ENCODE data around the gene NAGPA.
A peak's percentile ranks its signal among the peaks of the same experiment; 100 is the strongest.

DNA sequence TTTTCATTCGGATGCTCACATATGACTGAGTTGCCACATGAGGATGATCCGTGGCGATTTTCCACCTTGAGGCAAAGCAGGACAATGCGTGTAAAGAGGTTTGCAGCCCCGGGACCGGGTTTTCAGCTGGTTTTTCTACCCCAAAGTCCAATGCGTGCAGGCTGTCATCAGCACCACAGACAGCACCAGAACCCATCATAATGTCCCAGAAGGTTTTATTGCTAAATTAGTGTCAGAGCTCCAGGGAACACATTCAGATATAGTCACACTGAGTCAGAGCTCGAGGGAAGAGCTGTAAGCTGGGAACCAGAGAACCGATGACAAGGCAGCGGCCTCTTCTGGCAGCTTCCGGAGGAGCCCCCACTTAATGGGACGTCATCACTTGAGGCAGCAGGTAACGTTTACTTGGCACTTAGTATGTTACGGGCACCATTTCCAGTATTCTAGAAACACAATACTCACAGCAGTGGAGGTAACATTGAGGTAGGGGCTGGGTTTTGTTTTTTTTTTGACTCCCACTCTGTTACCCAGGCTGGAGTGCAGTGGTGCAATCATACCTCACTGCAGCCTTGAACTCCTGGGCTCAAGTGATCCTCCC is 8.9 kb upstream of the NAGPA start:
- TF ChIP-seq, protein P1, sequence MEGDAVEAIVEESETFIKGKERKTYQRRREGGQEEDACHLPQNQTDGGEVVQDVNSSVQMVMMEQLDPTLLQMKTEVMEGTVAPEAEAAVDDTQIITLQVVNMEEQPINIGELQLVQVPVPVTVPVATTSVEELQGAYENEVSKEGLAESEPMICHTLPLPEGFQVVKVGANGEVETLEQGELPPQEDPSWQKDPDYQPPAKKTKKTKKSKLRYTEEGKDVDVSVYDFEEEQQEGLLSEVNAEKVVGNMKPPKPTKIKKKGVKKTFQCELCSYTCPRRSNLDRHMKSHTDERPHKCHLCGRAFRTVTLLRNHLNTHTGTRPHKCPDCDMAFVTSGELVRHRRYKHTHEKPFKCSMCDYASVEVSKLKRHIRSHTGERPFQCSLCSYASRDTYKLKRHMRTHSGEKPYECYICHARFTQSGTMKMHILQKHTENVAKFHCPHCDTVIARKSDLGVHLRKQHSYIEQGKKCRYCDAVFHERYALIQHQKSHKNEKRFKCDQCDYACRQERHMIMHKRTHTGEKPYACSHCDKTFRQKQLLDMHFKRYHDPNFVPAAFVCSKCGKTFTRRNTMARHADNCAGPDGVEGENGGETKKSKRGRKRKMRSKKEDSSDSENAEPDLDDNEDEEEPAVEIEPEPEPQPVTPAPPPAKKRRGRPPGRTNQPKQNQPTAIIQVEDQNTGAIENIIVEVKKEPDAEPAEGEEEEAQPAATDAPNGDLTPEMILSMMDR (IDR thresholded peaks at IDR 0.05; ENCODE audit: insufficient read depth, low read length) = peak; percentile 8
- TF ChIP-seq POLR2AphosphoS5 (IDR thresholded peaks at IDR 0.05; ENCODE audit: low read depth) = no peak
